Skin epidermis (tissue), 12 donors: ENCODE measurements around the gene PRAMEF9.
"Not testable (repeated sequence)": the region's sequence is repeated elsewhere in the genome, so short reads cannot be mapped to it uniquely, and the experiment has no call there.

Source experiments
- H3K27ac ChIP-seq, 21 experiments: fragments of 200-600 bp; sonication (generic) in 11 of 21; one replicate each; pipeline ENCODE4 v1.5.0; 2020; ENCODE audit warnings: mild to moderate bottlenecking in 3 of 21, inconsistent platforms in 2 of 21, moderate library complexity in 2 of 21
- H3K4me3 ChIP-seq, 7 experiments: fragments of 200-600 bp; sonication (generic) in 2 of 7; one replicate each; pipeline ENCODE4 v1.5.0; 2020; ENCODE audit warnings: inconsistent platforms in 2 of 7, mild to moderate bottlenecking in 2 of 7, moderate library complexity in 1 of 7

The PRAMEF9 gene

DNA sequence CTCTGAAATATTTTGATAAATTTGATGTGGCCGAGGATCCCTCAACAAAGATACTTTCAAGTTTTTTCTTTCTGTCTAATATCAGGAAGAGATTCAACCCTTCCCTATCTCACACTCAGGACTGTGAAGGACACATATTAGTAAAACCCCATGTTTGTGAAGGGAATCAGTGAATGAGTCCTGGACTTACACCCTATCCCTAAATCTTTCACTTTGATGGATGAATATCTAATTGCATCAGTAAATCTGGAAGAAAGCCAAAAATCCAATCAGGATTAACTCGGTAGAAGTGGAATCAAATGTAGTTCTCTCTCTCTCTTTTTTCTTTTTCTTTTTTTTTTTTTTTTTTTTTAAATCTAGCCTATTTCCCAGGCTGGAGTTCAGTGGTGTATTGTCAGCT lies at the start of gene PRAMEF9:
PRAMEF9 (plus strand) TSS at position 301 of the 400 bp plus-strand sequence. CDS start 3,433 bp downstream, outside the sequence.
- not testable (repeated sequence) for H3K4me3 ChIP-seq, H3K27ac ChIP-seq

- not testable (repeated sequence) for H3K27ac ChIP-seq, H3K4me3 ChIP-seq
These were observed 15.7 kb upstream of the PRAMEF9 start, which contains the start of gene PRAMEF26 for GRCh38 chr1:13155909-13156308. Gene PRAMEF26, minus strand, starts transcription at chr1:13156009. Its CDS starts 2,914 bp downstream, at chr1:13153095.

DNA sequence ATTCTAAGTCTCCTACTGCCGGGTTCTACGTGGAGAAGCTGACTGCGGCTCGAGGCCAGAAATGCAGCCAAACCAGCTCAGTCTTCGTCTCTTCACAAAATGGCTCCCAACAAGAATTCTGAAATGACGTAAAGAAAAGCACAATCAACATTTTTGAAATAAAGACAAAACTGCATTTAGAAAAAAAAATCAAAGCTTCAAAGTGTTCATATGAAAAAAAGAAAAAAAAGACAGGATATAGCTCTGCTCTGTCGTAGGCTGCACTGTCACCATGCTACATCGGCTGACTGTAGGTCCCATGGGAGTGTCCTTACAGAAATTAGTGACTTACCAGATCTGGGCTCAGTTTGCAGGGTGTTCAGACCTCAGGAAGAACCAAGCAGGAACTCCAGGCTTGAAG lies 6.1 kb upstream of the PRAMEF9 start, which contains the start of gene HNRNPCL4:
HNRNPCL4 (minus strand) TSS at position 101 of the 400 bp plus-strand sequence. CDS start 164 bp downstream, outside the sequence.
- H3K4me3 ChIP-seq, H3K27ac ChIP-seq: not testable (repeated sequence)

- not testable (repeated sequence) for H3K27ac ChIP-seq, H3K4me3 ChIP-seq
These were observed 29.7 kb downstream of the PRAMEF9 start, which contains the start of gene PRAMEF13 for GRCh38 chr1:13201309-13201708. Gene PRAMEF13, minus strand, starts transcription at chr1:13201409. Its CDS starts 1,820 bp downstream, at chr1:13199589.

DNA sequence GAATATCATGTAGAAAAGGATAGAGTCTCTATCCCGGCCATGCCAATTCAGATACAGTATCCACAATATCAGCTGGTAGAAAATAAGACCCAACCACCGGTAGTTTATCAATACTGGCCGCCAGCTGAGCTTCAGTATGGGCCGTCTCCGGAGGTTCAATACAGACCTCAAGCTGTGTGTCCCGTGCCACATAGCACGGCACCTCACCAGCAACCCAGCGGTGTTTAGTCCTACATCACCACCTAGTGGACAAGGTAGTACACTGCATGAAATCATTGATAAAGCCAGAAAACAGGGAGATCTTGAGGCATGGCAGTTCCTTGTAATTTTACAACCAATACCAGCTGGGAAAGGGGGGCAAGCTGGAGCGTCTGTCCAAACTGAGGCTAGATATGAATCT lies 37.1 kb downstream of the PRAMEF9 start:
- not testable (repeated sequence) for H3K27ac ChIP-seq, H3K4me3 ChIP-seq

GRCh38 chr1:13216619-13217018 lies 45.0 kb downstream of the PRAMEF9 start:
- H3K27ac ChIP-seq, H3K4me3 ChIP-seq: not testable (repeated sequence)

- H3K27ac ChIP-seq, H3K4me3 ChIP-seq: not testable (repeated sequence)
These were observed 47.6 kb downstream of the PRAMEF9 start for GRCh38 chr1:13219203-13219602.

DNA sequence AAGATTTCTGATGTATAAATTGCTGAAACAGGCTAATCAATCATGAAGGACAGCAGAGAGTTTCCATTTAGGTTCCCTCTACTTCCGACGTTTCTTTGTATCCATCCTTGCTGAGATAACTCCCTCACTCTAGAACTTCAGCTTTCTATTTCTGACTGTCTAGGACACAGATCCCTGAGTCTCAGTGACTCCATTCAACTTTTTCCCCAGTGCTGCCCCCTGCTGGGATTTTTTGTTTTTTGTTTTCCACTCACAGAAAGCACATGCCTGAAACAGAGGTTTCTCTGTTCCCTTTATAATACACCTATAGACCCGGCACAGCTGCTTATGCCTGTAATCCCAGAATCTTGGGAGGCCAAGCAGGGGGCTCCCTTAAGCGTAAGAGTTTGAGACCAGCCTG lies 51.1 kb downstream of the PRAMEF9 start:
- not testable (repeated sequence) for H3K4me3 ChIP-seq, H3K27ac ChIP-seq

GRCh38 chr1:13224480-13225060 lies 52.9 kb downstream of the PRAMEF9 start:
- Histone ChIP-seq H3K4me3 (no peak overlapping the region), H3K27ac (no peak overlapping the region)

DNA sequence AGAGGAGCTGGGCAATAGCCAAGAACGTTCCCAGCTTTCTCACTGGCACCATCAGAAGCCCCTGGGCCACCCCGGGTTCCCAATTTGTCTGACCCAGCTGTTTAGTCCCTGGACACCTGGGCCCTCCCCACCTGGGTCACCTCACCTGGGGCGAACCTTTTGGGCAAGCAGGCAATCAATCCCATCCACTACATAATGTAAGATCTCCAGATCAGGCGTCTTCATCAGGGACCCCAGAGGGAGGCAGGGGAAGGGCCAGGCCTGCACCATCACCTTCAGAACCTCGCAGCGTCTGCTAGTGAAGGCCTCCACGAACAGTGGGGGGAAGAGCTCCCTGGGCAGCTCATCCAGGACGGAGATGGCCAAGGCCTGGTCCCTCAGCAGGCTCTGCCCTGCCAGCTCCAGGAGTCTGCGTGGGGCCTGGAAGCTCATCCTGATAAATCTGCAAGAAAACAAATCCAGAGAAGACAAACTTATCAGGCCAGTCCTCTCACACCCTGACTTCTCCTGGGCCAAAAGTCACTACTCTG lies 54.1 kb downstream of the PRAMEF9 start, which contains the start of gene PRAMEF18:
PRAMEF18 (minus strand) TSS at position 480 of the 530 bp plus-strand sequence; CDS start at position 432, 48 bp downstream.
- H3K4me3 ChIP-seq, H3K27ac ChIP-seq: not testable (repeated sequence)

GRCh38 chr1:13227271-13228055 lies 55.8 kb downstream of the PRAMEF9 start:
- H3K4me3 ChIP-seq, H3K27ac ChIP-seq: not testable (repeated sequence)

DNA sequence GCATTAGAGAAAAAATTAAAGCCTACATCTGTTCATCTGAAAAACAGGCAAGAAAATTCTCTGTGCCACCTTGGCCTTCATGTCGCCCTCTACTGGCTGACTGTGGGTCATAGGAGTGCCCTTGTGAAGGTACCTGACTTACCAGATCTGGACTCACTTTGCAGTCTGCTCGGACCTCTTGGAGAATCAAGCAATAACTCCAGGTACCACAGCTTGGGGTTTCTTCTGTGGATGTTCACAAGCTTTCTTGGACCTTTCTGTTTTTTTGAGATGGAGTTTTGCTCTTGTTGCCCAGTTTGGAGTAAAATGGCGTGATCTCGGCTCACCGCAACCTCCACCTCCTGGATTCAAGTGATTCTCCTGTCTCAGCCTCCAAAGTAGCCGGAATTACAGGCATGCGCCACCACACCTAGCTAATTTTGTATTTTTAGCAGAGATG lies 56.7 kb downstream of the PRAMEF9 start:
- Histone ChIP-seq H3K4me3 (no peak overlapping the region), H3K27ac (no peak overlapping the region)
